Mesangial cell (primary cell): ENCODE results near the gene SAP25. TPM values are rescaled to one million over a fixed set of nuclear protein-coding genes. Genes with fewer than 3 reads are reported as not detected.

Experiments used
- total RNA-seq: library from RNA; depleted of rRNA; stranded (reverse); fragments of >200 nt; gene quantifications from 2 replicates; pipeline ENCODE4 v1.2.3, GENCODE V29; 2015

Gene SAP25
- 0.51 and 2.8 TPM in 2 replicates for total RNA-seq

DNA sequence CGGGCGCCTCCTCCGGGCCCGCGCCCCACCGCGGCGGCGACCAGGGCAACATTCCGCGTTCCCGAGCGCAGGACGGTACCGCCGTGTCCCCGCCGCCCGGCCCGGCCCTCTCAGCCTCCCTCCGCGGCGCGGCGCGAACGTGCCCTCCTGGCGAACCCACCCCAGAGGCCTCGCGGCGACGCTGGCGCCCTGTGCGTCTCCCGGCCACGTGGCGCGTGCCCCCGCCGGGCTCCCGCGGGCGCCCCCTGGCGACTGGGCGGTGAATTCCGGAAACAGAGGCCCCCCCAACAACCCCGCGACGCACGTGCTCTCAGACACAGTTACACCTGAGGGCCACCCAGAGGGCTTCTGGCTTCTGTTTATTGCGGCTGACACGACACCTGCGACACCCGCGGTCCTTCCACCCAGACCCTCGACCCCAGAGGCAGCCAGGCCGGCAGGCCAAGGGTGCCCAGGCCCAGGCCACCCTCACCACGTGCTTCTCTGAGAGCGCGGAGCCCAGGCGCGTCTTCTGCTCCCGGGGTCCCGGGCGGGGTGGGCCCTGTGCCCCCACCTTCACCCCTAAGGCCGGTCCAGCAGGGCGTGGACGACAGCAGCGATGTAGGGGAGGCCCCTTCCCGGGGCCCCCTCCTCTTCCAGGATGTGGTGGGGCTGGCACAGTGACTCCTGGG lies at the start of gene SAP25:
TSS of gene SAP25 (minus strand) at position 210 of the 671 bp plus-strand sequence. CDS start at position 52, 158 bp downstream.

DNA sequence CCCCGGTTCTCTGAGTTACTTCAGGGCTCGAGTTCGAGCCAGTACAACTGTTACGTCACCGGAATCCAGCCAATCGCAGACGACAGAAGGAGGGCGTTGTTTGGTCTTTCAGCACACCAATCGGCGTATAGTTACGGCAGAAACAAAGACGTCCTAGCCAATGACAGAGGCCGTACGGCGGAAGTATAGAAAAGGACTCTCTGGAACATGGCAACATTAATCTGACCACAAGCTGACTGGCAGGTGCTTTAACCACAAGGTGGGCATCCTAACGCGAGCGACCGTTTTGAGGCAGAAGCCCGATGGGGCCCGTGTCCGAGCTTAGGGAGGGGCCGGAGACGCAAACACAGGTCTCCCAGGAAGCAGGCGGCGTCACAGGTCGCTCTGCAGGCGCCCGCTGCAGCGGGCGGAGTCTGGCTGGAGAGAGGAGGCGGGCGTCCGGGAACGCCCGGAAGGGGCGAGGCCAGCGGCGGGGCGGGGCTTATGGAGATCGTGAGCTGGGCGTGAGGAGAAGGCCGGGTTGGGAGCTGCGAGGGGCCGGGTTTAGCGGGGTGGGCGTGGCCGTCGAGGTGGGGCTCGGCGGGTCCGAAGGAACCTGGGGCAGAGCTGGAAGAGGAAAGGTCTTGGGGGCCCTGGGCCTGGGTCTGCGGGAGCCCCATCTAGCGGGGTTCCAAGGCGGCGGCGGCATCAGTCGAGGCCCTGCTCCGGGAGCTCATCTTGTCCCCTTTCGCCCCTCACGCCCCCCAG lies 38.5 kb upstream of the SAP25 start, which contains the start of gene MOSPD3:
TSS of gene MOSPD3 (plus strand) at position 558 of the 747 bp plus-strand sequence. CDS start 252 bp downstream, outside the sequence.

GRCh38 chr7:100586266-100587025 lies 12.7 kb upstream of the SAP25 start, which contains the start of gene FBXO24:
Gene FBXO24 (plus strand): TSS chr7:100586328. CDS start chr7:100586626, 298 bp downstream.

GRCh38 chr7:100585511-100586265 lies 12.0 kb upstream of the SAP25 start, which contains the start of gene LRCH4:
Gene LRCH4 (minus strand): TSS chr7:100586129. CDS start chr7:100586100, 29 bp downstream.

GRCh38 chr7:100538654-100539435 lies 34.9 kb downstream of the SAP25 start, which contains the start of gene AGFG2:
Gene AGFG2 (plus strand): TSS chr7:100539203. CDS start chr7:100539347, 144 bp downstream.

Other genes with a start within 250 kb of the SAP25 start
- gene PILRB, start 215.8 kb downstream of the SAP25 start, total RNA-seq, result 10.6 and 12.5 TPM in 2 replicates
- not detected in 2 replicates for gene PILRA, start 200.4 kb downstream of the SAP25 start, total RNA-seq
- gene ZCWPW1, start 145.2 kb downstream of the SAP25 start, total RNA-seq, result 0.25 and 0.81 TPM in 2 replicates
- gene MEPCE, start 144.1 kb downstream of the SAP25 start, total RNA-seq, result 26.4 and 30.4 TPM in 2 replicates
- gene PPP1R35, start 137.4 kb downstream of the SAP25 start, total RNA-seq, result 40.4 and 54.1 TPM in 2 replicates
- 0.89 TPM in 1 of 2 replicates, not detected in the other for gene SPACDR, start 109.6 kb downstream of the SAP25 start, total RNA-seq
- 48.2 and 60.7 TPM in 2 replicates for gene TSC22D4, start 94.7 kb downstream of the SAP25 start, total RNA-seq
- gene NYAP1, start 90.0 kb downstream of the SAP25 start, total RNA-seq, result 0.16 and 4.2 TPM in 2 replicates
- gene AGFG2, start 34.7 kb downstream of the SAP25 start, total RNA-seq, result 11.8 and 20.7 TPM in 2 replicates
- gene LRCH4, start 12.2 kb upstream of the SAP25 start, total RNA-seq, result 30.1 and 33.6 TPM in 2 replicates
- 0.33 and 0.89 TPM in 2 replicates for gene FBXO24, start 12.4 kb upstream of the SAP25 start, total RNA-seq
- gene PCOLCE, start 28.5 kb upstream of the SAP25 start, total RNA-seq, result 15.8 and 58.8 TPM in 2 replicates
- gene MOSPD3, start 38.6 kb upstream of the SAP25 start, total RNA-seq, result 21.5 and 42.8 TPM in 2 replicates
- 0.33 and 0.63 TPM in 2 replicates for gene TFR2, start 67.7 kb upstream of the SAP25 start, total RNA-seq
- not detected in 2 replicates for gene ACTL6B, start 82.5 kb upstream of the SAP25 start, total RNA-seq
- 378 and 380 TPM in 2 replicates for gene GNB2, start 99.8 kb upstream of the SAP25 start, total RNA-seq
- 9.0 and 15.1 TPM in 2 replicates for gene GIGYF1, start 120.3 kb upstream of the SAP25 start, total RNA-seq
- gene POP7, start 132.2 kb upstream of the SAP25 start, total RNA-seq, result 44.2 and 109 TPM in 2 replicates
- not detected in 2 replicates for gene EPO, start 146.6 kb upstream of the SAP25 start, total RNA-seq
- not detected in 2 replicates for gene ZAN, start 159.7 kb upstream of the SAP25 start, total RNA-seq